ENCODE measurements around the gene RHAG.
"Not testable (repeated sequence)": the region's sequence is repeated elsewhere in the genome, so short reads cannot be mapped to it uniquely, and the experiment has no call there.

RHAG gene

DNA sequence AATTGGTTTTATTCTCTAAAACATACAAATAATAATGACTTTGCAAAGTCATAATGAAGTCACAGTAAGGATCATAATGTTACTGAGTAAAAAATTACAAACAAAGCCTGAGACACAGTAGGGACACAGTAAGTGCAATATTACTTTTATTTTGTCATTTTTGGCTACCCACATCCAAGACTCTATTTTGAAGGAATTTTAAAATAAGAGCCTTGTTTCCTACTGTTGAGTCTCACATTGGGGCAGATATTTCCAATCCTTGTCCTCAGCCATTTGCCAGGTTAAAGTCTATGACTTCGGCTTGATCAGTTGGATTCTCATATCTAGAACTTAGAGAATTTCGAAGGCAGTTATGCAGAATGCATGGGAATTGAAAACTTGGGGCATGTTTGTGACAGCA, 10.8 kb upstream of the RHAG start:
- no peaks in the 10 kb centered on the region for H3K4me1 Mint-ChIP-seq
- H3K4me3 Mint-ChIP-seq: no peak overlapping the region
- no peaks in the 10 kb centered on the region for H3K27me3 Mint-ChIP-seq
- DNase-seq (no peak), ATAC-seq (no peak)
- no peaks in the 10 kb centered on the region for H3K36me3 Mint-ChIP-seq (ENCODE audit: low read depth)
- no peaks in the 10 kb centered on the region for H3K9me3 Mint-ChIP-seq
- H3K27ac Mint-ChIP-seq: no peak overlapping the region

DNA sequence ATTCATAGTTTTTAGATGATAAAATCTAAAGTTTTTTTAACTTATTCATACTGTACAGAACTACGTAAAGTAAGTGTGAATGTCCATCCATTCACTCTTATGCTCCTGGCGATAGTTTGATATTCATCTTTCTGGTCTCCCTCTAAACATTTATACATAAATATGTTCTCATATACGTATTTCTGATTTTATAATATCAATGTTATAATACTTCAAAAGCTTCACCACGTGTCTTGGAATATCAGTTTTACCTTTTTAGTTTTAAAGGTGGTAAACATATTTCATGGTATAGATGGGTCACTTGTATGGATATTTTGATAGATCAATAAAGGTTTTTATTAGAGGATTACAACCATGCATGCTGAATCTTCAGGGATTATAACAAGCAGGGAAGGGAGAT, 10.3 kb upstream of the RHAG start:
- Mint-ChIP-seq H3K4me3 (no peak overlapping the region), H3K27me3 (no peaks in the 10 kb centered on the region), H3K36me3 (ENCODE audit: low read depth) (no peaks in the 10 kb centered on the region), H3K27ac (no peak overlapping the region), H3K9me3 (no peaks in the 10 kb centered on the region), H3K4me1 (no peaks in the 10 kb centered on the region)
- ATAC-seq (no peak), DNase-seq (no peak)

DNA sequence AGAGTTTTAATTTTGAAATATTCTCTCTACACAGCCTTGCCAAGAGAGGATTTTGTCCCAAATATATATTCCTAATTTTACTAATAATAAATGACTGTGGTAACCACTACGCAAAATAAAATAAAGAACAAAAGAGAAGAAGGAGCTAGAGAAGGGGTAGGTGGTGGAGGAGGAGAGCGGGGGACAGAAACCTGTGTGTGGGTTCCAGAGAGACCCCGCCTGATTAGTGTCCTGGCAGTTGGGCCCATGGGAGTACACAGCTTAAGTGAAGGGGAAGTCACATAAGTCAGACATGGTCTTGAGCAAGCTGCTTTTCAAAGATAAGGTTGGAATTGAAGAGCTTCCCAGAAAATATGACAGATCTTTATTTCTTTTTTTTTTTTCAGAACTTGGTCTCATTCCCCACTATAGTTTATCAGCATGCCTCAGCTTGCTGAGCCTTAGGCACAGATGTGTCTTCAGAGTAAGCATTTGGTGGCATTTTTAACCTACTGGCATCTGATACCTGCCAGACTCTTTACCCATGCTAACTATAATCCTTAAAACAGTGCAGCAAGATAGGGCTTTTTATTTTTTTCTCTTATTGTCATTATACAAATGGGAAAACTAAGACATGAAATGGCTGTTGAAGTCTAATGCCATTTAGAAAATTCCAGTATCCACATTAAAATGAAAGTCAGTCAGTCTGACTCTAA, 9.6 kb upstream of the RHAG start:
- Mint-ChIP-seq H3K36me3 (ENCODE audit: low read depth) (no peaks in the 10 kb centered on the region), H3K27ac (no peak overlapping the region), H3K27me3 (no peaks in the 10 kb centered on the region), H3K4me1 (no peaks in the 10 kb centered on the region), H3K4me3 (no peak overlapping the region), H3K9me3 (no peaks in the 10 kb centered on the region)
- ATAC-seq (no peak), DNase-seq (no peak)

DNA sequence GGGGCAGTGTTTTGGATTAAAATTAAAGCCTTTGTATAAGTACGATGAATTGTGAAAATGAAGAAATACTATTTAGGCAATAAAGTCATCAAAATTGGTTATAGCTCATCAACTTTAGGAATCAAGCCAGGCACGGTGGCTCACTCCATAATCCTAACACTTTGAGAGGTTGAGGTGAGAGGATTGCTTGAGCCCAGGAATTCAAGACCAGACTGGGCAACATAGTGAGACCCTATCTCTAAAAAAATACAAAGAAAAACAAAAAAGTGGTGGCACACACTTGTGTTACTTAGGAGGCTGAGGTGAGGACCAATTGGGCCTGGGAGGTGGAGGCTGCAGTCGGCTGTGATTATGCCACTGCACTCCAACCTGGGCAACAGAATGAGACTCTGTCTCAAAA, 8.5 kb upstream of the RHAG start:
- no peak overlapping the region for H3K27ac Mint-ChIP-seq
- no peaks in the 10 kb centered on the region for H3K4me1 Mint-ChIP-seq
- no peak overlapping the region for H3K4me3 Mint-ChIP-seq
- no peaks in the 10 kb centered on the region for H3K36me3 Mint-ChIP-seq (ENCODE audit: low read depth)
- no peak for ATAC-seq
- DNase-seq: no peak
- H3K9me3 Mint-ChIP-seq: no peaks in the 10 kb centered on the region
- no peaks in the 10 kb centered on the region for H3K27me3 Mint-ChIP-seq

DNA sequence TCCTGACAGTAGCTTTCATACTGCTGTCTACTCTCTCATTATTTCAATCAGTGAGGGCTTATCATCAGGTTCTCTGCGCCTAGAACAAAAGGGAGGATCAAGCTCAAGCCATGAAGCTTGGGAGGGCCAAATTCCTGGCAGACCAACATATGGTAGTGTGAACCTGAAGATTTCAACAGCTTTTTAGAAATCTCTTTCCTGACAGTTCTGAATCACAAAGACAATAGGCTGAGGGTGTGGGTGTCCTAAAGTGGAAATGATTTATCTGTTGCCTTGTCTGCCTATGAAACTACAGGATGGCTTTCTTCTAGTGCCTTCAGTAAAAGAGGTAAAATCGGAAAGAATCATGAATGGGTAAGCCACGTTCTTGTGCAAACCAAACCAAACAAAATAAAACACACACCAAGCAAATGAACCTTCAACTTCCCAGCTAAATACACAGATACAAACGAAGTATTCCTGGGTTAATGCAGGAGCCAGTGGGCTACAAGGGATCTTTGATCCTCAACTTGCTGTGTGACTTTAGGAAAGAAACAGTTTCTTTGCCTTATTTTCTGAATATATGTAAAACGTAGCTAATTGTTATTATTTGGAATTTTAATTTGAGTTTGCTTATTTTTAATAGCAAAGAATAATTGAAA, 2.7 kb upstream of the RHAG start:
- Mint-ChIP-seq H3K36me3 (ENCODE audit: low read depth) (no peaks in the 10 kb centered on the region), H3K27me3 (no peaks in the 10 kb centered on the region), H3K27ac (no peak overlapping the region), H3K9me3 (peaks cover 4% of the 10 kb centered on the region), H3K4me3 (no peak overlapping the region), H3K4me1 (no peaks in the 10 kb centered on the region)
- ATAC-seq (no peak), DNase-seq (no peak)

DNA sequence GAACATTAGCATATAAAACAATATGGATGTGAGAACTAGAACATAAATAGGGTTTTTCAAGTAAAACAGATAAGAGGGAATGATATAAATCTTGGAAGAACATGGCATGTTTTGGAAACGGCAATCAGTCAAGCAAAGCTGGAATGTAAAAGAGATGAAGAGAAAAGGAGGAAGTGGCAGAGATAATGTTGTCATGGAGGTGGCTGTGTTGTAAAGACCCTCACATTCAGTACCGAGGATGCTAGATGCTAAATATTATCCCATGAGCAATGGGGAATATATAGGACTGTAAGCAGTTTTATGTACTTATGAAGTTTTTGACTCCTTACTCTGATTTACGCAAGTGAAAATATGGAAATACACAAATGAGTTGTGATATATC, 702 bp upstream of the RHAG start:
- Mint-ChIP-seq H3K36me3 (ENCODE audit: low read depth) (no peaks in the 10 kb centered on the region), H3K9me3 (peaks cover 4% of the 10 kb centered on the region), H3K4me3 (no peak overlapping the region), H3K27ac (no peak overlapping the region), H3K4me1 (no peaks in the 10 kb centered on the region), H3K27me3 (no peaks in the 10 kb centered on the region)
- DNase-seq: no peak
- no peak for ATAC-seq

DNA sequence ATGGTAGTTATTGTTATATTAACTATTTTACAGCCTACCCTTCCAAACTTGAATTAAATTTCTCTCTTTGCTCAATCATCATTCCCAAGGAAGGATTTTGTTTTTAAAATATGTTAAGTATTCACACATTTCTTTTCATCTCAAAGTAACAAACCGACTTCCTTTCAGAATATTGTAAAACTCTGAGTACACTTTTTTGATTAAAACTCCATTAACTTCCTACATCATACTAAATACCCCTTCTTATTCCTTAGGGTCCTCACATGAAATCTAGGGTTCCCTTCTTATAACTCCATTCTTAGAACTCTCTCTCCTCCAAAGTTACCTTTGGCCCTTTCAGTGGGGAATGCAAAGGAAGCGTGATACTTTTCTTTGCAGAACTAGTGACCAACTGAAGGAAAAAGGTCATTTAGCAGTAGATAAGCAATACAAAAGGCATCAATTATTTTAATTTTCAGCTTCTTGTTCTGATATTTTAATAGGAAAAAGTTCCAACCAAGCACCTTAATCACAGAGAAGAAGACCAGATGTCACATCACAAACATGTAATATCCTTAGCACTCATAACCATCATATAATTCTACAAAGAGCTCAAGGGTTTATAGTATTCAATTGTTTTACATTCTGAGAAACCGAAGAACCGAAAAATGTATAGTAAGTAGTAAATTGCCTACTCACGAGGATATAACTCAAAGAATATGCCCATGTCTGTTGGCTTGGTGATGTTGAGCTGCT, 494 bp downstream of the RHAG start:
- ATAC-seq (no peak), DNase-seq (no peak)
- H3K9me3 Mint-ChIP-seq: peaks cover 4% of the 10 kb centered on the region
- H3K27ac Mint-ChIP-seq: no peak overlapping the region
- no peaks in the 10 kb centered on the region for H3K36me3 Mint-ChIP-seq (ENCODE audit: low read depth)
- H3K4me1 Mint-ChIP-seq: no peaks in the 10 kb centered on the region
- H3K27me3 Mint-ChIP-seq: no peaks in the 10 kb centered on the region
- no peak overlapping the region for H3K4me3 Mint-ChIP-seq

DNA sequence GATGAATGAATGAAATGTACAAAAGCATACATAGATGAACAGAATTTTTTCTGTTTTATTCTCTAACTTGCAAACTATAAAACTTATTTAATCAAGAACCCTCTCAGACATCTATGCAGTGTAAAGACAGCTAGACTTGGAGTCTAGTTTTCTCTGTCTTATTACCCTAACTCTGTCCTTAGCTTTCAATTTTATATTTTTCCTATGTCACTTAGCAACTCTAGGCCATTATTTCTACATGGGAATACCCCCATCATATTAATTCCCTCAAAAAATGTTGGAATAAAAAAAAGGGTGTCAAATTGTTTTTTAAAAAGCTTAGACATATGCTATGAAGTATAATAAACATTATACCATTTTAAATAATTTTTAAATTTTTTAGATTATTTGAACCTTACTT, 1.2 kb downstream of the RHAG start:
- H3K4me3 Mint-ChIP-seq: no peak overlapping the region
- no peaks in the 10 kb centered on the region for H3K4me1 Mint-ChIP-seq
- H3K36me3 Mint-ChIP-seq (ENCODE audit: low read depth): no peaks in the 10 kb centered on the region
- no peak overlapping the region for H3K27ac Mint-ChIP-seq
- no peak for DNase-seq
- no peaks in the 10 kb centered on the region for H3K27me3 Mint-ChIP-seq
- no peak for ATAC-seq
- H3K9me3 Mint-ChIP-seq: peaks cover 4% of the 10 kb centered on the region

DNA sequence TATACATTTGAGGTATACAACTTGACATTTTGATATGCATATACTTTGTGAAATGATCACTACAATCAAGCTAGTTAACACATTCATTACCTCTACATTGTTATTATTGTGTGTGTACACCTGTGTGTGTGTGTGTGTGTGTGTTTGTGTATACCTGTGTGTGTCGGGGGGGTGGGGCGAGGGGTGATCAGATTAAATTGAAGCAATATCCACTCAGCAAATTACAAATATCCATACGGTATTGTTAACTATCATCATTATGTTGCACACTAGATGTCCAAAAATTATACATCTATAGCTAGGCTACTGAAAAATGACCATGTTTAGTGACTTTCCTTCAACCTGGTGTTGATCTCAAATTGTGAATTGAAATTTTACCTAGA, 1.8 kb downstream of the RHAG start:
- ATAC-seq: no peak
- DNase-seq: no peak
- no peaks in the 10 kb centered on the region for H3K4me1 Mint-ChIP-seq
- H3K27ac Mint-ChIP-seq: no peak overlapping the region
- H3K4me3 Mint-ChIP-seq: no peak overlapping the region
- H3K27me3 Mint-ChIP-seq: no peaks in the 10 kb centered on the region
- peaks cover 4% of the 10 kb centered on the region for H3K9me3 Mint-ChIP-seq
- H3K36me3 Mint-ChIP-seq (ENCODE audit: low read depth): no peaks in the 10 kb centered on the region

DNA sequence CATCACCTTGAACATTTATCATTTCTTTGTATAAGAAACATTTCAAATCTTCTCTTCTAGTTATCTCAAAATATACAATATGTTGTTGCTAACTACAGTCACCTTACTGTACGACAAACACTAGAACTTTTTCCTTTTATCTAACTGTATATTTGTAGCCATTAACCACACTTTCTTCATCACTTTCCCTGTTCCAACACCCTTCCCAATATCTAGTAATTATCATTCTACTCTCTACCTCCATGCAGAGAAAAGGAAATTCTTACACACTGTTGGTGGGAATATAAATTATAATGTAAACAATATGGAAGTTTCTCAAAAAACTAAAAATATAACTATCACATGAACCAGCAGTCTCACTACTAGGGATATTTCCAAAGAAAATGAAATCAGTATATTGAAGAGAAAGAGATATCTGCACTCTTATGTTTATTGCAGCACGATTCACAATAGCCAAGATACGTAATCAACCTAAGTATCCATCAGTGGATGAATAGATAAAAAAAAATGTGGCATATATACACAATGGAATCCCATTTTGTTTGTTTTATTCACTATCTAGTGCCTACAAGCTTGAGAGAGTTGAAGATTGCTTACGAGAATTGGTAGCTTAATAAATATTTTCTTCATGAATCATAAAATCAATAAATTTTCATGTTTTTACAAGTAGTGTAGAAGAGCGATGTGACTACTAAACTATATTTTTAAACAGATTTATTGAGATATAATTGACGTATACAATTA, 2.4 kb downstream of the RHAG start:
- Mint-ChIP-seq H3K36me3 (ENCODE audit: low read depth) (no peaks in the 10 kb centered on the region), H3K27ac (no peak overlapping the region), H3K27me3 (no peaks in the 10 kb centered on the region), H3K4me3 (no peak overlapping the region), H3K9me3 (peaks cover 4% of the 10 kb centered on the region), H3K4me1 (no peaks in the 10 kb centered on the region)
- no peak for ATAC-seq
- DNase-seq: no peak

DNA sequence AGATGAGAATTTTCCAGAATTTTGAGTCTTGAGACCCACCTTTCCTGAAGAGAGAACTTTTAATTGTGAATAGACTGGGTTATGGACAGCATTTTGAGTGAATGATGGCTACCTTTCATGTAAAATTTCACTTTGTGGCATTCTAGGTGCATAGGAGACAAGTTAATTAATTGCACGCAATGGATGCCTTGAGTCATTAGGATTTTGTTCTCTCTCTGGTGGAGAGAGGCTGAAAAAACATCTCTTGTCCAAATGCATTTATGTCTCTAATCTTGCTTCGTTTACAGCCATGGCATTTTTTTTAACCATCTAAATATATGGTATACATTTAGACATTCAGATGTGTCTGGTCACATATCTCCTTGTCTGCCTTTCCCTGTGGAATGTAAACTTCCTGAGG, 3.1 kb downstream of the RHAG start:
- ATAC-seq (no peak), DNase-seq (no peak)
- H3K27ac Mint-ChIP-seq: no peak overlapping the region
- no peaks in the 10 kb centered on the region for H3K4me1 Mint-ChIP-seq
- H3K36me3 Mint-ChIP-seq (ENCODE audit: low read depth): no peaks in the 10 kb centered on the region
- H3K9me3 Mint-ChIP-seq: peaks cover under 1% of the 10 kb centered on the region
- no peaks in the 10 kb centered on the region for H3K27me3 Mint-ChIP-seq
- H3K4me3 Mint-ChIP-seq: no peak overlapping the region

DNA sequence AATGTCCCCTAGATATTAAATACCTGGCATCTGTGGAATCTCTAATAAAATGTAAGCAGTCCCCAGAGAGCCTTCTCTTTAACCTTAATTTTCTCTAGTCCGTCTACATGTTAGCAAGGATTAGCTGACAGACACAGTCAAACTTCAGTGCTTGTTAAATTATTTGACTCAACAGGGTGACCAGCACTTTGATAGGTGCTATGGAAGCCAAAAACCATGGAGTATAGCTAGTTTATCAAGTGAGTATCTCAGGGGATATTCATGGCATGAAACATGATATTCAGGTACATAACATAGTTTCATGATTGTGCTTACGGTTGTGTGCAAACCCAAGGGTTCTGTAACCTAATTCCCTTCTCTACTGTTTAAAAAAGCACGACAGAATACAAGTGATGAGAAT, 3.9 kb downstream of the RHAG start:
- Mint-ChIP-seq H3K27ac (no peak overlapping the region), H3K36me3 (ENCODE audit: low read depth) (no peaks in the 10 kb centered on the region), H3K4me1 (no peaks in the 10 kb centered on the region), H3K9me3 (no peaks in the 10 kb centered on the region), H3K27me3 (no peaks in the 10 kb centered on the region), H3K4me3 (no peak overlapping the region)
- DNase-seq: no peak
- ATAC-seq: no peak

DNA sequence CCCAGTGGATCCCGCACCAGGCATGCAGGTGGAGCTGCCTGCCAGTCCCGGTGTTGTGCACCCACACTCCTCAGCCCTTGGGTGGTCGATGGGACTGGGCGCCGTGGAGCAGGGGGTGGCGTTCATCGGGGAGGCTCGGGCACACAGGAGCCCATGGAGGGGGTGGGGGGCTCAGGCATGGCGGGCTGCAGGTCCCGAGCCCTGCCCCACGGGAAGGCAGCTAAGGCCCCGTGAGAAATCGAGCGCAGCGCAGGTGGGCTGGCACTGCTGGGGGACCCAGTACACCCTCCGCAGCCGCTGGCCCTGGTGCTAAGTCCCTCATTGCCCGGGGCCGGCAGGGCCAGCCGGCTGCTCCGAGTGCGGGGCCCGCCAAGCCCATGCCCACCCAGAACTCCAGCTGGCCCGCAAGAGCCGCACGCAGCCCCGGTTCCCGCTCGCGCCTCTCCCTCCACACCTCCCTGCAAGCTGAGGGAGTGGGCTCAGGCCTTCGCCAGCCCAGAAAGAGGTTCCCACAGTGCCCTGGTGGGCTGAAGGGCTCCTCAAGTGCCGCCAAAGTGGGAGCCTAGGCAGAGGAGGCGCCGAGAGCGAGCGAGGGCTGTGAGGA, 7.1 kb downstream of the RHAG start:
- DNase-seq; H3K4me3 Mint-ChIP-seq; H3K36me3 Mint-ChIP-seq (ENCODE audit: low read depth); H3K27ac Mint-ChIP-seq; ATAC-seq; H3K27me3 Mint-ChIP-seq; H3K9me3 Mint-ChIP-seq; H3K4me1 Mint-ChIP-seq: not testable (repeated sequence)

DNA sequence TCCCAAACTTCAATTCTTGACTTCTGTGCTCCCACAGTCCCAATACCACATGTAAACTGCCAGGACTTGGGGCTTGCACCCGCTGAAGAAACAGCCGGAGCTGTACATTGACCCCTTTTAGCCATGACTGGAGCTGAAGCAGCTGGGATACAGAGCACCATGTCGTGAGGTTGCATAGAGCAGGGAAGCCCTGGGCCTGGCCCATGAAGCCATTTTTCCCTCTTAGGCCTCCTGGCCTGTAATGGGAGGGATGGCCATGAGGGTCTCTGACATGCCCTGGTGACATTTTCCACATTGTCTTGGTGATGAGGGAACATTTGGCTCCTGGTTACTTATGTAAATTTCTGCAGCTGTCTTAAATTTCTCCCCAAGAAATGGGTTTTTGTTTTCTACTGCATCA, 9.8 kb downstream of the RHAG start:
- Mint-ChIP-seq H3K27ac (no peak overlapping the region), H3K9me3 (peaks cover 4% of the 10 kb centered on the region), H3K4me3 (no peak overlapping the region), H3K36me3 (ENCODE audit: low read depth) (no peaks in the 10 kb centered on the region), H3K4me1 (no peaks in the 10 kb centered on the region), H3K27me3 (no peaks in the 10 kb centered on the region)
- no peak for ATAC-seq
- DNase-seq: no peak
